HEK293 (cell line): ENCODE data around the gene DHRS3.

Experiments
- CTCF ChIA-PET: fragments of 350-600 bp; formaldehyde crosslinking; extraction: SDS; loops from one replicate; lab custom pipeline; 2021; ENCODE audit warnings: antibody characterized with exemption; lab: Yijun Ruan, JAX
- POLR2A ChIA-PET: fragments of 300-600 bp; formaldehyde crosslinking; extraction: SDS; loops from one replicate; lab custom pipeline; 2020; ENCODE audit warnings: antibody characterized with exemption, inconsistent platforms; lab: Yijun Ruan, JAX
- H3K27ac ChIP-seq: fragments of 200-500 bp; sonication (Bioruptor generic); 2 replicates; pipeline ENCODE4 v1.5.1; 2014; ENCODE audit warnings: low read depth, low read length, control low read depth, inconsistent platforms; ENCODE audit errors: extremely low read depth
- H3K36me3 ChIP-seq, 2 experiments: fragments of 200-500 bp in 1 of 2; sonication (Bioruptor generic) in 1 of 2; 1 replicate in 1 of 2; 2 replicates in 1 of 2; pipeline ENCODE4 v1.5.1; 2014 to 2017; ENCODE audit warnings: inconsistent platforms in 2 of 2, low read length in 2 of 2; ENCODE audit not compliant: control insufficient read depth in 2 of 2, insufficient read depth in 1 of 2
- H3K4me1 ChIP-seq: fragments of 200-500 bp; sonication (Bioruptor generic); 2 replicates; pipeline ENCODE4 v1.5.1; 2014; ENCODE audit warnings: mild to moderate bottlenecking, low read length, inconsistent platforms; ENCODE audit not compliant: control insufficient read depth, insufficient read depth
- H3K4me3 ChIP-seq: 2 replicates; pipeline ENCODE4 v1.5.1; 2011; ENCODE audit warnings: low read depth, mild to moderate bottlenecking, control low read depth, low read length, moderate library complexity
- H3K9me3 ChIP-seq: fragments of 200-500 bp; sonication (Bioruptor generic); 2 replicates; pipeline ENCODE4 v1.5.1; 2014; ENCODE audit warnings: low read depth, low read length, inconsistent platforms; ENCODE audit not compliant: control insufficient read depth, insufficient read depth
- GLI4 ChIP-seq: fragments of 450-650 bp; formaldehyde crosslinking; IDR thresholded peaks from 2 replicates; pipeline ENCODE4 v1.5.1; 2016; ENCODE audit warnings: missing biosample characterization, missing genetic modification characterization
- HOXA7 ChIP-seq: sonication (generic); formaldehyde crosslinking; IDR thresholded peaks from 2 replicates; pipeline ENCODE4 v1.8.1; 2022; ENCODE audit warnings: missing genetic modification reagents, borderline replicate concordance
- OVOL3 ChIP-seq: fragments of 450-650 bp; formaldehyde crosslinking; IDR thresholded peaks from 2 replicates; pipeline ENCODE4 v1.5.1; 2016; ENCODE audit warnings: missing biosample characterization, missing genetic modification characterization
- PATZ1 ChIP-seq: fragments of 450-650 bp; formaldehyde crosslinking; IDR thresholded peaks from 2 replicates; pipeline ENCODE4 v1.5.1; 2016; ENCODE audit warnings: missing biosample characterization, missing genetic modification characterization
- PRDM2 ChIP-seq: fragments of 450-650 bp; formaldehyde crosslinking; IDR thresholded peaks from 2 replicates; pipeline ENCODE4 v1.5.1; 2016; ENCODE audit warnings: missing biosample characterization, missing genetic modification characterization, borderline replicate concordance
- SALL2 ChIP-seq: fragments of 450-650 bp; formaldehyde crosslinking; IDR thresholded peaks from 2 replicates; pipeline ENCODE4 v1.5.0; 2017; ENCODE audit warnings: missing biosample characterization, mild to moderate bottlenecking, missing genetic modification characterization, borderline replicate concordance
- SETDB1 ChIP-seq: IDR thresholded peaks from one replicate; pipeline ENCODE4 v1.6.1; 2017; ENCODE audit warnings: mild to moderate bottlenecking, low read length, moderate library complexity, mixed read lengths; ENCODE audit not compliant: insufficient read length
- ZBTB48 ChIP-seq: fragments of 450-650 bp; formaldehyde crosslinking; IDR thresholded peaks from 2 replicates; pipeline ENCODE4 v1.5.1; 2016; ENCODE audit warnings: missing biosample characterization, missing genetic modification characterization
- ZNF202 ChIP-seq: fragments of 450-650 bp; formaldehyde crosslinking; IDR thresholded peaks from 2 replicates; pipeline ENCODE4 v1.5.1; 2016; ENCODE audit warnings: missing biosample characterization, missing genetic modification characterization, borderline replicate concordance
- ZNF37A ChIP-seq: fragments of 450-650 bp; IDR thresholded peaks from 2 replicates; pipeline ENCODE4 v1.5.1; 2018; ENCODE audit warnings: missing biosample characterization, missing genetic modification characterization
- ZNF48 ChIP-seq: fragments of 450-650 bp; formaldehyde crosslinking; IDR thresholded peaks from 2 replicates; pipeline ENCODE4 v1.5.1; 2016; ENCODE audit warnings: missing biosample characterization, missing genetic modification characterization
- ZNF521 ChIP-seq: fragments of 450-650 bp; formaldehyde crosslinking; IDR thresholded peaks from 2 replicates; pipeline ENCODE4 v1.5.1; 2017; ENCODE audit warnings: missing biosample characterization, mild to moderate bottlenecking, missing genetic modification characterization
- ZNF580 ChIP-seq: fragments of 450-650 bp; formaldehyde crosslinking; IDR thresholded peaks from 2 replicates; pipeline ENCODE4 v1.5.1; 2016; ENCODE audit warnings: missing biosample characterization, missing genetic modification characterization
- ZNF610 ChIP-seq: fragments of 450-650 bp; formaldehyde crosslinking; IDR thresholded peaks from 2 replicates; pipeline ENCODE4 v1.5.1; 2016; ENCODE audit warnings: missing biosample characterization, missing genetic modification characterization, borderline replicate concordance
- ZNF658 ChIP-seq: fragments of 450-650 bp; formaldehyde crosslinking; IDR thresholded peaks from 2 replicates; pipeline ENCODE4; 2016; ENCODE audit warnings: missing biosample characterization, missing genetic modification characterization
- ZNF660 ChIP-seq: fragments of 450-650 bp; IDR thresholded peaks from 2 replicates; pipeline ENCODE4 v1.5.1; 2018; ENCODE audit warnings: missing biosample characterization, mild to moderate bottlenecking, missing genetic modification characterization
- ZNF704 ChIP-seq: fragments of 450-650 bp; formaldehyde crosslinking; IDR thresholded peaks from 2 replicates; pipeline ENCODE4 v1.5.1; 2016; ENCODE audit warnings: missing biosample characterization, missing genetic modification characterization

DHRS3 gene

GRCh38 chr1:12561121-12561520 is 56.9 kb downstream of the DHRS3 start:
- Histone ChIP-seq H3K27ac (no peak overlapping the region), H3K4me3 (no peak overlapping the region), H3K4me1 (peaks cover 4% of the 10 kb centered on the region; the same call in 1 of the 2 replicates), H3K36me3 (no peaks in the 10 kb centered on the region), H3K9me3 (no peaks in the 10 kb centered on the region)
- no peak for TF ChIP-seq GLI4 (tag by site-specific recombination)
- TF ChIP-seq ZNF202 (tag by site-specific recombination), result no peak
- no peak for TF ChIP-seq ZNF658 (tag by site-specific recombination)
- TF ChIP-seq ZNF580, result no peak
- TF ChIP-seq HOXA7 (CRISPR knock-in tag), result no peak
- TF ChIP-seq PATZ1, result no peak
- no peak for TF ChIP-seq PRDM2 (tag by site-specific recombination)
- TF ChIP-seq OVOL3, result no peak
- TF ChIP-seq ZNF660 (tag by site-specific recombination), result no peak
- TF ChIP-seq ZNF37A (tag by site-specific recombination), result no peak
- TF ChIP-seq ZNF704, result no peak
- no peak for TF ChIP-seq ZNF521
- no peak for TF ChIP-seq ZBTB48
- no peak for TF ChIP-seq SALL2 (tag by site-specific recombination)
- ChIA-PET POLR2A (interaction anchor here (0.6 kb wide), 1 partner anchor 261 kb away, joined by 5 read pairs; no protein-coding TSS in a partner anchor), CTCF (interaction anchor here (0.8 kb wide), 1 partner anchor 98 kb away, joined by 4 read pairs; no protein-coding TSS in a partner anchor)

- no peak overlapping the region for H3K27ac ChIP-seq
- POLR2A ChIA-PET, result interaction anchor here (1.3 to 1.5 kb wide), 2 partner anchors 30 to 39 kb away, joined by 3 to 7 read pairs; no protein-coding TSS in a partner anchor
- H3K4me1 ChIP-seq, result peaks cover 4% of the 10 kb centered on the region; the same call in 1 of the 2 replicates
- CTCF ChIA-PET, result interaction anchor here (0.6 to 1.1 kb wide), 2 partner anchors 8 to 22 kb away, joined by 3 read pairs; no protein-coding TSS in a partner anchor
- H3K9me3 ChIP-seq, result no peaks in the 10 kb centered on the region
- peak; percentile 91; the same call in 1 of the 2 replicates for TF ChIP-seq ZNF610 (tag by site-specific recombination)
- TF ChIP-seq SETDB1, result peak; percentile 51
- no peak for TF ChIP-seq ZNF48 (tag by site-specific recombination)
- no peak overlapping the region for H3K4me3 ChIP-seq
- H3K36me3 ChIP-seq, result no peaks in the 10 kb centered on the region
Measured at GRCh38 chr1:12556957-12557935, 60.8 kb downstream of the DHRS3 start.
